HEK293T (cell line): Measurements from ENCODE around the gene ANKRD44.

Experiments
- BHLHE40 ChIP-seq: fragments of 450-650 bp; IDR thresholded peaks from 2 replicates; pipeline ENCODE4 v1.6.1; 2016; ENCODE audit warnings: mild to moderate bottlenecking, moderate library complexity, borderline replicate concordance
- ELF4 ChIP-seq: fragments of 450-650 bp; IDR thresholded peaks from 2 replicates; pipeline ENCODE4 v1.6.1; 2017; ENCODE audit warnings: antibody characterized with exemption
- FOXM1 ChIP-seq: fragments of 450-650 bp; IDR thresholded peaks from 2 replicates; pipeline ENCODE4 v1.6.1; 2017; ENCODE audit warnings: mild to moderate bottlenecking, borderline replicate concordance
- LEF1 ChIP-seq: fragments of 450-650 bp; IDR thresholded peaks from 2 replicates; pipeline ENCODE4 v1.6.1; 2017; ENCODE audit warnings: mild to moderate bottlenecking, borderline replicate concordance
- NFRKB ChIP-seq: fragments of 450-650 bp; IDR thresholded peaks from 2 replicates; pipeline ENCODE4 v1.6.1; 2016; ENCODE audit warnings: mild to moderate bottlenecking, moderate library complexity
- SP1 ChIP-seq: fragments of 450-650 bp; IDR thresholded peaks from 2 replicates; pipeline ENCODE4 v1.6.1; 2017
- SUZ12 ChIP-seq: fragments of 450-650 bp; IDR thresholded peaks from 2 replicates; pipeline ENCODE4 v1.6.1; 2016; ENCODE audit warnings: mild to moderate bottlenecking
- ZNF384 ChIP-seq: fragments of 450-650 bp; IDR thresholded peaks from 2 replicates; pipeline ENCODE4 v1.6.1; 2016
- TF ChIP-seq, protein P1 (sequence below): fragments of 450-650 bp; IDR thresholded peaks from 2 replicates; pipeline ENCODE4 v1.6.1; 2016

DNA sequence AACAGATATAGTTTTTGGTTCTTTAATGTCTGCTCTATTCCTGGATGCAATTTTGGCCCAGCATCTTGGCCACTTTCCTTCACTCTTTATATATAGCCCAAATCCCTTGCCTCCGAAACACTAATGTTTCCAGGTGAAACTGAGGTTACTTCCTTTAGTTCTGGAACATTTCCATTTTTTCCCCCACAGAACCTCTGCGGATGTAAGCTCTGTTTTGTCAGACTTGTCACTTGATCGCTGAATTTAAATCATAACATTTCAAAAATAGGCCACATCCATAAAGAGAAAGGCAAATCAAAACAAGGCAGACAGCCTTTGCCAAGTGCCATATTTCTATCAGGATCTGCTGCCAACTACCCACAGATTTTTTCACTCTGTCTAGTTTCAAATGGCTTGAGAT lies 115.1 kb downstream of the ANKRD44 start:
- TF ChIP-seq ZNF384 (no peak), SP1 (no peak), SUZ12 (no peak), BHLHE40 (no peak), NFRKB (no peak), FOXM1 (no peak), ELF4 (no peak), LEF1 (no peak)
- TF ChIP-seq, protein P1, sequence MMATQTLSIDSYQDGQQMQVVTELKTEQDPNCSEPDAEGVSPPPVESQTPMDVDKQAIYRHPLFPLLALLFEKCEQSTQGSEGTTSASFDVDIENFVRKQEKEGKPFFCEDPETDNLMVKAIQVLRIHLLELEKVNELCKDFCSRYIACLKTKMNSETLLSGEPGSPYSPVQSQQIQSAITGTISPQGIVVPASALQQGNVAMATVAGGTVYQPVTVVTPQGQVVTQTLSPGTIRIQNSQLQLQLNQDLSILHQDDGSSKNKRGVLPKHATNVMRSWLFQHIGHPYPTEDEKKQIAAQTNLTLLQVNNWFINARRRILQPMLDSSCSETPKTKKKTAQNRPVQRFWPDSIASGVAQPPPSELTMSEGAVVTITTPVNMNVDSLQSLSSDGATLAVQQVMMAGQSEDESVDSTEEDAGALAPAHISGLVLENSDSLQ: no peak
